GM19468 (cell line): ENCODE measurements around the gene HDAC10.

ENCODE experiments used
- ATAC-seq: cut with Tn5 transposase; IDR thresholded peaks from one replicate; pipeline ENCODE4 v1.9.1; 2021; ENCODE audit warnings: mild to moderate bottlenecking, moderate library complexity, moderate number of reproducible peaks; ENCODE audit not compliant: unreplicated experiment; ENCODE audit errors: extremely low read depth

Gene HDAC10, protein sequence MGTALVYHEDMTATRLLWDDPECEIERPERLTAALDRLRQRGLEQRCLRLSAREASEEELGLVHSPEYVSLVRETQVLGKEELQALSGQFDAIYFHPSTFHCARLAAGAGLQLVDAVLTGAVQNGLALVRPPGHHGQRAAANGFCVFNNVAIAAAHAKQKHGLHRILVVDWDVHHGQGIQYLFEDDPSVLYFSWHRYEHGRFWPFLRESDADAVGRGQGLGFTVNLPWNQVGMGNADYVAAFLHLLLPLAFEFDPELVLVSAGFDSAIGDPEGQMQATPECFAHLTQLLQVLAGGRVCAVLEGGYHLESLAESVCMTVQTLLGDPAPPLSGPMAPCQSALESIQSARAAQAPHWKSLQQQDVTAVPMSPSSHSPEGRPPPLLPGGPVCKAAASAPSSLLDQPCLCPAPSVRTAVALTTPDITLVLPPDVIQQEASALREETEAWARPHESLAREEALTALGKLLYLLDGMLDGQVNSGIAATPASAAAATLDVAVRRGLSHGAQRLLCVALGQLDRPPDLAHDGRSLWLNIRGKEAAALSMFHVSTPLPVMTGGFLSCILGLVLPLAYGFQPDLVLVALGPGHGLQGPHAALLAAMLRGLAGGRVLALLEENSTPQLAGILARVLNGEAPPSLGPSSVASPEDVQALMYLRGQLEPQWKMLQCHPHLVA

DNA sequence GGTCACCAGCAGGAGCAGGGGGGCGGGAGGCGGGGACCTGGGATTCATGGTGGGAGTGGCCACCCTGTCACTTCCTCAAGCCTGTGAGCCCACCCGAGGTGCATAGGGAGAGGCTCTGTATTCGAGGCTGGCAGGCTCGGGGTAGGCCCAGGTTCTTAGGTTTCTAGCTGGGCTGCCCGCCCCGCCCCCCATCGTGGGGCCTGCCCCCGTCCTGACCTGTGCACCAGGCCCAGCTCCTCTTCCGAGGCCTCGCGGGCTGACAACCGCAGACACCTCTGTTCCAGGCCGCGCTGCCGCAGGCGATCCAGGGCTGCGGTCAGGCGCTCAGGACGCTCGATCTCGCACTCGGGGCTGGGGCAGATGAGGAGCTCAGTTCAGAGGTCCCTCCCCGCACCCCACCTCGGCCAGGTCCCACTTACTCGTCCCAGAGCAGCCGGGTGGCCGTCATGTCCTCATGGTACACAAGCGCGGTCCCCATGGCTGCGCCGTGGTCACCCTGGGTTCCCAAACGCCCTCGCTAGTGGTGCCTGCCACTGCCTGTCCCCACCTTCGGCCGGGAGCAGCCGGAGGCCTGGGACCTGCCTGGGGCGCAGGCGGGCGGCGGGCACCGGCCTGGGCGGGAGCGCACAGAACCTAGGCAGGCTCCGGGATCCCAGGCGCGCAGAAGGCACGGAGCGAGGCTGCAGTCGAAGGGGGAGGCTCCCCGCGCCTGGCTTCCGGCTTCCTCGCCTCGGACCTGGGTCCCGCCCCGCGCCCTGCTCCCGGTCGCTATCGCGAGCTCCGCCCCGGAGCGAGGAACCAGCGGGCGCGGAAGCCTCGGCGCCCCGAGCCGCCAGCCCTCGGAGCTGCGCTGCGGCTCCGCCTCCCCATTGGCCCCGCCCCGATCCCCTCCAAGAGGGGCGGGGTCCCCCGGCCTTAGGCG is at the start of gene HDAC10:
TSS of gene HDAC10 (minus strand) at position 711 of the 922 bp plus-strand sequence. CDS start at position 478, 233 bp downstream.
- ATAC-seq: peak; percentile 64

GRCh38 chr22:50300620-50301257 is 49.7 kb upstream of the HDAC10 start:
- no peak for ATAC-seq

DNA sequence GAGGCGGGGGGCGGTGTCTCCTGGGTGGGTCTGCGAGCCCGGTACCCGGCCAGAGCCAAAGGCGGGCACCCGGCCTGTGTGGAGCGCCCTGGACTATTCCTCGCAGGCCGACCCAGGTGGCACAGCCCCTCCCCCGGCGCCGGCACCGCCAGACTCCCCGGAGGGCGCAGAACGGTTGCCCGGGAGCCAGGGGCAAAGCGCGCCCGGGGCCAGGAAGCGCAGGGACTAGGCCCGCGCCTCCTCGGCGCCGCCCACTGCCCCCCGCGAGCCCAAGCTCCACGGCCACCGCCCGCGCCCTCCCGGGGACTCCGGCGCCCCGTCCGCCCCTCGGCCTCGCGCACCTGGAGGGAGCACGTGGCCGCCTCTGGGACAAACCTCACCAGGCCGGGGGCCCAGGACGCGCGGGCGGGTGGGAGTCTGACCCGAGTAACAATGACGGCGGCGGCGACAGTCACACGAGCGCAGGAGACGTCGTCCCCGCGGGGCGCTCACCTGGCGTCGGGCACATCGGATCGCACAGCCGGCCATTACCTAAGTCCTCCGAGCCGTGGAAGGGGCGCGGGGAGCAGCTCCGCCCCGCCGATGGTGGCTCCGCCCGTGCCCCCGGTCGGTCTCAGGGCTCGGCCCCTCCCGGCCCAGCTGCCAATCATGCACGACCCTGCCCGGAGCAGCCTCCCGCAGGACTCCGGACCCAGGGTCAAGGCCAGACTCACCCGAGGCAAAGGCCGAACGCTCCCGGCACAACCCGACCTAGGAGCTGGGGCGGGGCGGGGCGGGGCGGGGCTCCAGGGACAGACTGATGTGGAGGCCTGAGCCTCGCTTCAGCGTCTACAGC is 48.9 kb upstream of the HDAC10 start:
- ATAC-seq: no peak

- no peak for ATAC-seq
Measured at GRCh38 chr22:50298937-50299784, 48.1 kb upstream of the HDAC10 start.

DNA sequence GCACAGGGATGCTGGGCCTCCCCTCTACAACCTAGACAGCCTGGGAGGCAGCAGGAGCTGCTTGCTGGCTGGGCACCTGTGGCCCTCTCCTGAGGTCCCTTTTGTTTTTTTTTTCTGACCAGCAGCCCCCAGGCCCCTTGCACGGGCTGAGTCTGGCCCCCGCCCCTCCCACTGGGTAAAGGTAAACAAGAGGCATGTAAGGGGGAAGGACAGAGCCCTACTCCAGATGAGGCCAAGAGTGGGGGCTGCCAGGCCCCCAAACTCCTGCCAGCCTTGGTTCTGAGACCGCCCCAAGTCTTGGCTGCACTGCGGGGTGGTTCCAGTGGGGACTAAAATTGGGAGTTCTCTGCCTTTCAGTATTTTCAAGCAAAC is 47.2 kb upstream of the HDAC10 start:
- no peak for ATAC-seq

DNA sequence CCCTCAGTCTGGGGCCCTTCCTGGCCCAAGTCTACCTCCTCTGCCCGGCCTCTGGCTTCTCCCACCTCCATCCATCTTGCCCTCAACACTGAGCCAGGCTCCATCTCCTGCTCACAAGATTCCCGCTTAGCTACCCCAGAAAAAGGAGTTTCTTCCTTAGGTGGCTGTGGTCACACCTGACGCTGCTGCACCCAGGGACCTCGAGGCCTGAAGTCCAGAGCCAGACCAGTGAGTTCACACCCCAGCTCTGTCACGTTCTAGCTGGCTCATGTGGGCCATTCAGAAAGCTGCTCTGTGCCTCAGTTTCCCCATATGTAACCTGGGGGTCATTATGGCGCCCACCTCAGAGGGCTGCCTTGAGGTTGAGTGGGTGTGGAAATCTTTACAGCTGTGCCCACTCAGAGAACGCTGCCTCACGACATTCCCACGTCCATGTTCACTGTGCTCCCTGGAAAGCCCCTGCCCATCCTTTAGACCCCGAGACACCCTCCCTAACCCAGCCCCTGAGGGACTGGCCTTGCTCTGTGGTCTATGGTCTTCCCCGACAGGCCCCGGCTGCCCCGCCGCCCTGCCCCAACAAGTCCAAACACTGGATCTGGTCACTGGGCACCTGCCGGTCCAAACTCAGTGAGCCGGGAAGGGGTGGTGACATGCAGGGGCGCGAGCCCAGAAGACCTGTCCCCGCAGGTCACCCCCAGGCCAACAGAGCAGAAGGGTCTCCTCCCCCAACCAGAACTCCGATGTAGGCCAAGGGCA is 46.6 kb upstream of the HDAC10 start:
- no peak for ATAC-seq

GRCh38 chr22:50296658-50297490 is 45.8 kb upstream of the HDAC10 start:
- no peak for ATAC-seq

- no peak for ATAC-seq
Measured at GRCh38 chr22:50294319-50294656, 43.2 kb upstream of the HDAC10 start.

- ATAC-seq: no peak
Measured at GRCh38 chr22:50293441-50294318, 42.6 kb upstream of the HDAC10 start.

DNA sequence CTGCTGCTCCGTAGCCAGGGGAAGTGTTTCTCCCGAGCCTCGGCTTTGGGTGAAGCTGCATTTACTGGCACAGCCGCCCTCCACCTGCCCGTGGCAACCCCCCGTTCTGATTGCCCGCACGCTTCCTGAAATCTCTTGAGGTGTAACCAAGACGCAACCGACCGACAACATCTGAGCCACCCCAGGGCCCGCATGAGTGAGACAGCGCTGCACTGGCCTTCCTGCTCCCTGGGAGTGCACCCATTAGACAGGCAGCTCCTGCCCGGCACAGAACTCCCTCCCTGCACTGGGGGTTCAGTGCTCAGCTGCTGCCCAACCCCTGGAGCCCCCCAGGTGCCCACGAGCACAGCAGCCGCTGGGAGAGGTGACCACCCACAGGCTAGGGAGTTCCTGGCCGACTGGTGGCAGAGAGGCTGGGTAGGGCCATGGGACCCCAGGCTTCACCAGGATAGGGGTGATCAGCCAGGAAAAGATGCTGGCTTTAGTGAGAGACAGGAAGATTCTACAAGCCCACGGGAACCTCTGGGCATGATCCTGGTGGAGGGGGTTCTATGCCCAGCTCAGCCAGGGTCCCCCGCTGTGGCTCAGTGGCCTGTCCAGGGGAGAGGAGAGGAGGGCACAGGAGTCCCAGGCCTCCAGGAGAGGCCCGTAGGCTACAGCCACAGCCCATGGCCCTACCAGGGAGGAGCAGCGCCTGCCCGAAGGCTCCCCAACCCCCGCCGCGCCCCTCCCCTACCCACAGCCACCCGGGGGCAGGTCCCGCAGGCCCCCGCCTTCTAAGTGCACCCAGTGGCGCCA is 41.8 kb upstream of the HDAC10 start:
- ATAC-seq: no peak

DNA sequence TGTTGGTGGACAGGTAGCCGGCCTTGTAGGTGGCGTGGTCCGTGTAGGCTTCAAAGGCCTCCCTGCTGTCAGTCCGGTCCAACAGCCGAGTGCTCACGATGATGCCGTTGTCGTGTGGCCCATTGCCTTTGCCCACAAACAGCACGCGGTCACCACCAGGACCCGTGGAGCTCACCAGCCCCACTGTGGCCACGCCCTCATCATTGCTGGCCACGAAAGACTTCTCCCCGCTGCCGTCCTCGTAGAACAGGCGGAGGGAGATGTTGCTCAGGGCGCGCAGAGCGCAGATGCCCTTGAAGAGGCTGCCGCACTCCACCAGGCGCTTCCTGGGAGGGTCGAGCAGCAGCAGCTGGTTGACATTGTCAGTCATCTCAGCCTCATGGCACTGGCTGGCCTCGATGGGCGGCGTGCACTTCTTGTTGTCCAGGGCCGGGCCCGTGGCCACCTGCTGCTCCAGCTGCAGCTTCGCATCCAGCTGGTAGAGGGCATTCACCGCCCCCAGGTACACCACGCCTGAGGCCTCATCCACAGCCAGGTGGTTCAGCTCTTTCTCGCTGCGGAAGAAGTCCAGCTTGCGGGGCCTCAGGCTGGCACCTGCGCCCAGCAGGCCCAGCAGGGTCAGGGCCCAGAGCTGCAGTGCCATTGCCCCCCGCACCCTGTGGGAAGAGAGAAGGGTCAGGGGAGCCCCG is 39.0 kb upstream of the HDAC10 start:
- ATAC-seq: no peak

DNA sequence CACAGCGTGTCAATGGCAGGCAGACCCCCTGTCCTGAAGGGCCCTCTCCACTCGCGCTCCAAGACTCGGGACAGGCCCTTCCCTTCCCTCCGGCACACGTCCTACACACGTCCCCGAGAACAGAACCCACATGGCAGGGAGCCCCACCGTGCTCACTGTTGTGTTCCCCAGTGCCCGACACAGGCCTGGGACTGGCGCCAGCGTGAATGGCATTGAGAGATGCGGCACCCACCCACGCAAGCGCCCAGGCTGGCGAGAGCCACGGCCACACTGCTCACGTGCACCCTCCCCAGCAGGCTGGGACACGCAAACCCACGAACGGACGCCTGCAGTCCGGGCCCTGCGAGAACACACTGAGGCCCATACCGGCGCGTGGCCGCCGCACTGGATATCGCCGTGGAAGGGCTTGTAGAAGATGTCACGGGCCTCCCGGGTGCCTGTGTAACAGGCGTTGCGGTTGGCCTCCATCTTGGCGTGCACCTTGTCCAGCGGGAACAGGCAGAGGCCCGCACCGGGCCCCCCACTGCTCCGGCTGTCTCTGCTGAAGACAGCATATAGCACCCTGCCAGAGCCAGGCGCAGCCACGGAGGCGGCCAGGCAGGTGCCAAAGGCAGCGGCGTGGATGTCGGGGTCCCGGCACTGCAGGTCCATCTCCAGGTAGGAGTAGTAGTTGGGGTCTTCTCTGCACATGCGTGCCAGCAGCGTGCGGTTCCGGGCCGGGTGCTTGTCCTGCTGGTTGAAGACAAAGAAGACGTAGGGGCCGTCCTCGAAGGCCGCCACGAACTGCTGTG is 38.3 kb upstream of the HDAC10 start:
- ATAC-seq: no peak

GRCh38 chr22:50287731-50288130 is 36.7 kb upstream of the HDAC10 start:
- ATAC-seq: no peak
